Measurements from ENCODE around the gene TP53BP1. TPM values are rescaled to one million over a fixed set of nuclear protein-coding genes. Genes with fewer than 3 reads are reported as not detected.

Gene TP53BP1
- total RNA-seq, 1 donor from 2014 or later: 34.6 TPM

DNA sequence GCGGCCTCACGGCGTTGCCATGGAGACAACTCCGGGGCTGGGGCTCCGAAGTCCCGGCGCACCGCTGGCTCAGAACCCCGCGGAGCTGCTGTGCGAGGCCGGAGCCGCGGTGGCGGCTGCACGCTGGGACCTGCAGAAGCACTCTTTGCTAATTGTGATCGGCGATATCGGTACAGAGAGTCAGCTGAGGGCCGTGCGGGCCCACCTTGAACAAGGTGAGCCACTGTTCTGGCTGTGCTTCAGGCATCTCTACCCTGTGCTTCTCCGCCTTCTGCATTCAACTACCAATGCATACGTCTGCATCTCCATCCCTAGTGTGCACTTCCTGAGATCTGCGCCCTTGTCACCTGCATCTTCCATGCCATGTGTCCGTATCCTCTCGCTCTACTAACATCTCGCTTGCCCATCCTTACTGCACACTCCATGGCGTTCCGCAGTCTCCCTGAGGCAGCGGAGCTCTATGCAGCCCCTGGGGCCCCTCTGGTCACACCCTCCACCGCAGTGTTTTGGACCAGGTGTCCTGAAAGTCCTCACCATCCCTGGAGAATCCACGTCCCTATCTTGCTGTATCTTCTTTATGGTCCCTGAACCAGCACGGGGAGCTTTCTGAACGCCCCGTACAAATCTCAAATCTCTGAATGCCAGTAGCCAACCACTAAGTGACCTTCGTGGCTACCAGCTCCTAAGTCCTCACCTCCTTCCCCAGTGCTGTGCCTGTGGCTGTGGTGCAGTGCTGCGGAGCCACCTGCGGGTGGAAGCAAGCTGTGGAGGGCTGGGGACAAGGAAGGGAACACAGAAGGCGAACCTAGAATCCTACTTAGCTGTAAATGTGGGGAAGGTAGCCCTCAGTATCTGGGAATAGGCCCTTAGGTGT is 18.3 kb upstream of the TP53BP1 start:
- TF ChIP-seq, protein P1, sequence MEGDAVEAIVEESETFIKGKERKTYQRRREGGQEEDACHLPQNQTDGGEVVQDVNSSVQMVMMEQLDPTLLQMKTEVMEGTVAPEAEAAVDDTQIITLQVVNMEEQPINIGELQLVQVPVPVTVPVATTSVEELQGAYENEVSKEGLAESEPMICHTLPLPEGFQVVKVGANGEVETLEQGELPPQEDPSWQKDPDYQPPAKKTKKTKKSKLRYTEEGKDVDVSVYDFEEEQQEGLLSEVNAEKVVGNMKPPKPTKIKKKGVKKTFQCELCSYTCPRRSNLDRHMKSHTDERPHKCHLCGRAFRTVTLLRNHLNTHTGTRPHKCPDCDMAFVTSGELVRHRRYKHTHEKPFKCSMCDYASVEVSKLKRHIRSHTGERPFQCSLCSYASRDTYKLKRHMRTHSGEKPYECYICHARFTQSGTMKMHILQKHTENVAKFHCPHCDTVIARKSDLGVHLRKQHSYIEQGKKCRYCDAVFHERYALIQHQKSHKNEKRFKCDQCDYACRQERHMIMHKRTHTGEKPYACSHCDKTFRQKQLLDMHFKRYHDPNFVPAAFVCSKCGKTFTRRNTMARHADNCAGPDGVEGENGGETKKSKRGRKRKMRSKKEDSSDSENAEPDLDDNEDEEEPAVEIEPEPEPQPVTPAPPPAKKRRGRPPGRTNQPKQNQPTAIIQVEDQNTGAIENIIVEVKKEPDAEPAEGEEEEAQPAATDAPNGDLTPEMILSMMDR (IDR thresholded peaks at IDR 0.05): peak in 1 of 3 experiments; percentile 16
- intact Hi-C loops (cut with DNase I): loop anchor here (2.0 to 10.0 kb wide), 5 partner anchors 70 to 1546 kb away; partner anchors contain the start of genes B2M, ELL3, LCMT2 and PATL2
- Histone ChIP-seq H3K27me3 (no peaks in the 10 kb centered on the region), H3K27ac (no peak overlapping the region), H3K9me3 (no peaks in the 10 kb centered on the region), H3K4me1 (peaks cover 0 to 22% of the 10 kb centered on the region in 2 donors), H3K36me3 (no peaks in the 10 kb centered on the region), H3K4me3 (peak overlapping the region; percentile 49 to 63)
- no peak for DNase-seq (ENCODE audit: low spot score in 2 of 2)

DNA sequence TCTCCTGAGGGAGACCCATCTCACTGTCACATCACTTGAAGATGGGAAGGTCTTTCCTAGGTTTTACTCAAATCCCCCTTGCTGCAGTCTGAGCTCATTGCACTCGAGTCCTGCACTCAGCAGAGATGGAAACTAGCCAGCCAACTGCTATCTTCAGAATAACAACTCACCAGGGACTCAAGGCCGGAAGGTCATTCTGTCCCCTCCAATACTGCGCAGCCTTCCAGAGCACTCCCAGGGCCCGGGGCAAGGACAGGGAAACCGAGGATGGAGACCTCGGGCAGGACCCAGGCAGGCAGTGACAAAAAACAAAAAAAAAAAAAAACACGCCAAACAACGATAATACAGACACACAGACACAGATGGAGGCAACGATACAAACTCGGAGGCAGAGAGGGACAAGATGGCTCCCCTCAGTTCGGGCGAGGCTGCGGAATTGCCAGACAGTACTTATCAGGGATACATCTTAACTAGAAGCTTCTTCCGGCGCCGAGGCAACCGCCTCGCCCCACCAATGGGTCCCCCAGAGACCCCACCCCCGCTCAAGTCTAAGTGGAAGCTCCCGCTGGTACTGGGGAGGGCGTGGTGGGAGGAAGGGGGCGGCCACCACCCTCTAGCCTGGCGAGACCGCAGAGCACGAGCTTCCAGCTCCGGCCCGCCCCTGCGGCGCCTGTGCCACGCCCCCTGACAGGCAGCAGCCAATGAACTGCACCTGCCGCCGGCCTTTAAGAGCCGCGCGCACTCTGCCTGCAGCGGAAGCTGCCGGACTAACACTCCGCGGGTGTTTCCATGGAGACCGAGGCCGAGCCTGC is 17.4 kb upstream of the TP53BP1 start:
- peak overlapping the region; percentile 49 to 63 for H3K4me3 ChIP-seq
- peaks cover 0 to 14% of the 10 kb centered on the region in 2 donors for H3K4me1 ChIP-seq
- intact Hi-C loops (cut with DNase I): loop anchor here (1.0 to 10.0 kb wide), 6 partner anchors 17 to 1546 kb away; partner anchors contain the start of genes B2M, ELL3, LCMT2 and PATL2
- H3K9me3 ChIP-seq: no peaks in the 10 kb centered on the region
- H3K36me3 ChIP-seq: no peaks in the 10 kb centered on the region
- DNase-seq (ENCODE audit: low spot score in 2 of 2): peak; percentile 95 to 99
- no peaks in the 10 kb centered on the region for H3K27me3 ChIP-seq
- H3K27ac ChIP-seq: peak overlapping the region; percentile 51 to 59
- TF ChIP-seq, protein P1 (IDR thresholded peaks at IDR 0.05): peak in 2 of 3 experiments; percentile 9 to 30

DNA sequence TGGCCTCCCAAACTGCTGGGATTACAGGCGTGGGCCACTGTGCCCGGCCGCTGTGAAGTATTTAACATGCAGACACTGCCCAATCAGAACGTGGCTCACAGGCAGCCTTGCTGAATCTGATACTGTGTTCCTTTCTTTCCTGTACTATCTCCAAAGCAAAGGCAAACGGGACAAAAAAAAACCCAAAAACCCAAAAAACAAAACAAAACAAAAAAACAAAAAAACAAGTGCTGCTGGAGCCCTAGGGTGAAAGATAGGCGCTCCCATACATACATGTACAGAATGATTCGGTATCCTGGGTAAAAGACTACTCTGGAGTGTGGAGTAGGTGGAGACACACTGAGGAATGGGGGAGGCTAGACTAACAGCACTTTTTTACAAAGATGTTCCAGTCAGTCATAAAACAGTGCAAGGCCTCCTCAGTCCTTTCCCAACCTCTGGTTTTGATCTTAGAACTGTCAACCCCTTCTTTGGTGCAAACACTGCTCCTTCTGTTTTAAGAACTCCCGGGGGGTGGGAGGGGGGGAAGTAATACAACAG is 16.8 kb upstream of the TP53BP1 start:
- Histone ChIP-seq H3K27me3 (no peaks in the 10 kb centered on the region), H3K9me3 (no peaks in the 10 kb centered on the region), H3K4me1 (peaks cover 0 to 14% of the 10 kb centered on the region in 2 donors), H3K4me3 (peak overlapping the region; percentile 49 to 63), H3K27ac (peak overlapping the region; percentile 51 to 59), H3K36me3 (no peaks in the 10 kb centered on the region)
- DNase-seq (ENCODE audit: low spot score in 2 of 2): no peak
- intact Hi-C loops (cut with DNase I): loop anchor here (1.0 to 10.0 kb wide), 6 partner anchors 16 to 1545 kb away; partner anchors contain the start of genes B2M, ELL3, LCMT2 and PATL2
- TF ChIP-seq, protein P1 (IDR thresholded peaks at IDR 0.05): no peak

DNA sequence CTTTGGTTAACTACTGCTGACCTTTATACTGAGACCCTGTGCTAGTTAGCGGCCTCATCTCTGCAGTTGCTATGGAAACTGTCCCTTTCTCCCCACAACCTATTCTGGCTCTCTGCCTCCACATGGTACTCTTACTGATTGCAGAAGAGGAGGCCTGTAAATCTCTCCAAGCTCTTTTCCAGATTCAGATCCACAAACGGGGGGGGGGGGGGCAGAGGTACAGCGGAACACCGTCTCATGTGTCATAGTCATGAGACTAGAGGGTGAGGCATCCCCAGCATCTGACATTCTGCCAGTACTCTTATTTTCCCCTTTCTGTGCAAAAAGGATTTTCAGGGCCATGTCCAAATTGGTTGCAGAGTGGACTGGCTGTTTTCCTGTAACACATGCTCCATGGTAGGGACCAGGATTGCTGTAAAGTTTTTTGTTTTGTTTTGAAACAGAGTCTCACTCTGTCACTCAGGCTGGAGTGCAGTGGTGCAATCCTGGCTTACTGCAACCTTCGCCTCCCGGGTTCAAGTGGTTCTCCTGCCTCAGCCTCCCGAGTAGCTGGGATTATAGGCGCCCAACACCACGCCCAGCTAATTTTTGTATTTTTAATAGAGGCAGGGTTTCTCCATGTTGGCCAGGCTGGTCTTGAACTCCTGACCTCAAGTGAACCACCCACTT is 16.2 kb upstream of the TP53BP1 start:
- Histone ChIP-seq H3K9me3 (no peaks in the 10 kb centered on the region), H3K36me3 (no peaks in the 10 kb centered on the region), H3K27ac (peak overlapping the region in 1 of 2 donors; percentile 34), H3K4me1 (peaks cover 0 to 14% of the 10 kb centered on the region in 2 donors), H3K4me3 (no peak overlapping the region), H3K27me3 (no peaks in the 10 kb centered on the region)
- intact Hi-C loops (cut with DNase I): no loop called here
- TF ChIP-seq, protein P1 (IDR thresholded peaks at IDR 0.05): no peak
- DNase-seq (ENCODE audit: low spot score in 2 of 2): no peak

DNA sequence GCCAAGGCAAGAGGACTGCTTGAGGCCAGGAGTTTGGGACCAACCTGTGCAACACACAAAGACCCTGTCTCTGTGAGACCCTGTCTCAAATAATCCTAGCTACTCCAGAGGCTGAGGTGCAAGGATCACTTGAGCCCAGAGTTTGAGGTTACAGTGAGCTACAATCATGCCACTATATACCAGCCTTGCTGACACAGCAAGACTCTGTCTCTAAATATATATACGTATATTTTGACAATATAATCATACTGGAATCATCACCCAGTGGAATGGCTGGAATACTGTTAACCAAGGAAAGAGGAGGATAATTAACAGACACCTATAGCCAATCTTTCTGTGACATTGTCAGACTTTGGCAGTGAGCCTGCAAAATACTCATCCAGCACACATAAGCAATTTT is 15.5 kb upstream of the TP53BP1 start:
- TF ChIP-seq, protein P1 (IDR thresholded peaks at IDR 0.05): no peak
- Histone ChIP-seq H3K27ac (no peak overlapping the region), H3K4me3 (no peak overlapping the region), H3K4me1 (peaks cover 0 to 14% of the 10 kb centered on the region in 2 donors), H3K27me3 (no peaks in the 10 kb centered on the region), H3K36me3 (no peaks in the 10 kb centered on the region), H3K9me3 (no peaks in the 10 kb centered on the region)
- DNase-seq (ENCODE audit: low spot score in 2 of 2): no peak
- intact Hi-C loops (cut with DNase I): no loop called here
